Motor neuron (in vitro differentiated cells): ENCODE results near the gene KCNH2. TPM values are rescaled to one million over a fixed set of nuclear protein-coding genes. Genes with fewer than 3 reads are reported as not detected.

ENCODE experiments used
- ATAC-seq, 8 experiments: fragments of 200-7000 bp; cut with Tn5 transposase; replicated peaks in 6 of 8; 2 replicates each; pipeline ENCODE4 v1.8.0; 2021; ENCODE audit warnings: mild to moderate bottlenecking in 8 of 8, moderate library complexity in 8 of 8
- H3K27ac ChIP-seq, 2 donors: fragments of 250-450 bp; sonication (Bioruptor Pico); 2 replicates each; pipeline ENCODE4 v1.9.0; 2021; ENCODE audit warnings: antibody characterized with exemption in 2 of 2, mild to moderate bottlenecking in 2 of 2, moderate library complexity in 1 of 2
- H3K4me1 ChIP-seq, 2 donors: fragments of 250-450 bp; sonication (Bioruptor Pico); replicated peaks in 1 of 2; 2 replicates each; pipeline ENCODE4 v1.6.1; 2021; ENCODE audit warnings: antibody characterized with exemption in 2 of 2, mild to moderate bottlenecking in 2 of 2, moderate library complexity in 1 of 2
- H3K4me3 ChIP-seq, 5 donors: fragments of 250-450 bp; sonication (Bioruptor Pico); 2 replicates each; pipeline ENCODE4 v1.9.0; 2021; ENCODE audit warnings: antibody characterized with exemption in 5 of 5, mild to moderate bottlenecking in 5 of 5, moderate library complexity in 4 of 5
- WGBS, 10 experiments: fragments of 450-650 bp; shearing (Covaris generic); methylation state at CpG; one replicate each; pipeline ENCODE4 v1.0.0; 2022; 5-methylcytosine and 5-hydroxymethylcytosine counted together
- in situ Hi-C, 9 experiments: fragments of 400-800 bp; cut with MboI; loops; one replicate each; pipeline ENCODE4 v1.15.0; 2021; ENCODE audit warnings: low sequenced_read_pairs in 9 of 9, low pct_unique_long_range_greater_than_20kb in 2 of 9; ENCODE audit not compliant: unreplicated experiment in 9 of 9
- total RNA-seq, 8 experiments: library from RNA; unstranded; fragments of 300-600 nt; gene quantifications; 2 replicates each; pipeline versions ENCODE4 v1.2.3 to v1.2.4, GENCODE V29; 2022

KCNH2 gene
- total RNA-seq, 8 experiments from 2014 or later = 0.38 to 38.5 (median 20.9) TPM

GRCh38 chr7:150931199-150931869 lies 46.8 kb downstream of the KCNH2 start:
- in situ Hi-C loops = no loop called here
- 0 to 100% (median 48%) methylated on average over 1 to 5 of the region's 7 CpGs; no CpG with 5 or more reads in 2 of the 10 experiments for WGBS, 10 experiments

DNA sequence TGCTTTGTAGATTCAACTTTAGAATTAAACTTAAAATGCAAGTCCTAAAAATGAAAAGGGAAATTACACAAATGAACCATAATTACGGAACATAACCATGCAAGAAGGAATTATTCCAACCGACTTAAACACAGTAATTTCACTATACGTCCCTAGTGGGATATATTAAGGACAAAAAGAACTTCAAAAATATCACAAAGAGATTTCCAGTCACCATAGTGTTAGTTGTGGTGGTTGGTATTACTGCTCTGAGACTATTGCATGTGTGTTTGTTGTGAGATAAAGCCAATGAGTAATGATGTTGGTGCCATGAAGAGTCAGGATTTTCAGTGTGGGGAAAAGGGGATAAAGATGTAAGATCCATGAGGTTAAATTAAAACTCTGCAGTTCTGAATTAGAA lies 49.6 kb downstream of the KCNH2 start:
- Histone ChIP-seq H3K27ac (no peak overlapping the region), H3K4me3 (no peak overlapping the region), H3K4me1 (peaks cover 18 to 23% of the 10 kb centered on the region in 2 donors)
- no peak for ATAC-seq
- in situ Hi-C loops = no loop called here
- 54 to 94% (median 89%) methylated on average over 3 of the region's 3 CpGs; no CpG with 5 or more reads in 1 of the 10 experiments for WGBS, 10 experiments

More at GRCh38 chr7:150931199-150931869, 46.8 kb downstream of the KCNH2 start:
- H3K4me3 ChIP-seq = no peak overlapping the region
- ATAC-seq = peak in 3 of 8 experiments; percentile 46 to 51 (median 47)
- peaks cover 18 to 23% of the 10 kb centered on the region in 2 donors for H3K4me1 ChIP-seq
- H3K27ac ChIP-seq = no peak overlapping the region

DNA sequence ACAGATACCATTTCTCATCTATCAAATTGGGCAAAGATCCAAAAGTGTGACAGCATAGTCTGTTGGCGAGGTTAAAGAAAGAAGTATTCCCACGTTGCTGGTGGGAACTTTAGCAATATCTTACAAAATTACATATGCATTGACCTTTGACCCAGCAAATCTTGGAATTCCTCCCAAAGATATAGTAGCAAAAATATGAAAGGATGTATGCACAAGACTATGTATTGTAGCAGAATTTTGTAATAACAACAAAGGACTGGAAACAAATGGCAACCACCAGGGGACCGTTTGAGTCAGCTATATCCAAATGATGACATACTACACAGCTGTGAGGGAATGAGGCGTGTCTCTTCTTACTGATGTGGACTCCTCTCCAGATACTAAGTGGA lies 50.2 kb downstream of the KCNH2 start:
- H3K4me3 ChIP-seq = no peak overlapping the region
- peak; percentile 25 to 97 (median 78) for ATAC-seq
- in situ Hi-C loops = no loop called here
- H3K27ac ChIP-seq = no peak overlapping the region
- H3K4me1 ChIP-seq = peaks cover 18 to 23% of the 10 kb centered on the region in 2 donors
- WGBS, 10 experiments = 0 to 96% (median 74%) methylated on average over 1 to 4 of the region's 4 CpGs; no CpG with 5 or more reads in 1 of the 10 experiments

DNA sequence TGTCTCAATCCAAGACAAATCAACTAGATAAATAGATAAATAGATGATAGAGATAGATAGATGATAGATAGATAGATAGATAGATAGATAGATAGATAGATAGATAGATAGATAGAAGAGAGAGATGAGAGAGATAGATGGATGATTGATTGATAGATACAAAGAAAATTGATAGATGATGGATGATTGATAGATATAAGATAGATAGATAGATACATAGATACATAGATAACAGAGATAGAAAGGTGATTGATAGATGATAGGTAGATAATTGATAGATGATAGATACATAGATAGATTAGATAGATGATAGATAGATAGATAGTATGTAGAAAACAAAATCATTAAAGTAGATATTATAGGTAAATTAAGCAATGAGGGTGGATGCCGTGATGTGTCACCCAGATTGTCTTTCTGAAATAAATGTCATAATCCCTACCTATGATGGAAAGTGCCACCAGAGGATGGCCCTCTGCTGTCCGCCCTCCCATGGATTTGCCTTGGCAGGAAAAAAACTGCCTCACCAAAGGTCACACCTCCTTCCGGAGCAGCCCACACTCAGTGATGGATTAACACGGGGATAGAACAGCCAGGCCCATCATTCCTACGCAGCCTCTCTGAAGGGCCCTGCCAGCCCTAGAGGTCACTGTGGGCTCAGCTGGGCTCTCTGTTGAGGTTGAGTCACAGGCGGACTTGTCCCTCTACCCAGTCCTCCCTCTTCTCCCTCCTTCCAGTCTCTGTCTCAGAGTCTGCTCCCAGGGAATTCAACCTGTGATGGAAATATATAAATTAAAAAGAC lies 50.8 kb downstream of the KCNH2 start:
- Histone ChIP-seq H3K4me1 (peaks cover 18 to 23% of the 10 kb centered on the region in 2 donors), H3K27ac (no peak overlapping the region), H3K4me3 (no peak overlapping the region)
- ATAC-seq = peak in 6 of 8 experiments; percentile 33 to 98 (median 92)
- in situ Hi-C loops = no loop called here
- 0 to 90% (median 46%) methylated on average over 1 to 4 of the region's 6 CpGs for WGBS, 10 experiments

DNA sequence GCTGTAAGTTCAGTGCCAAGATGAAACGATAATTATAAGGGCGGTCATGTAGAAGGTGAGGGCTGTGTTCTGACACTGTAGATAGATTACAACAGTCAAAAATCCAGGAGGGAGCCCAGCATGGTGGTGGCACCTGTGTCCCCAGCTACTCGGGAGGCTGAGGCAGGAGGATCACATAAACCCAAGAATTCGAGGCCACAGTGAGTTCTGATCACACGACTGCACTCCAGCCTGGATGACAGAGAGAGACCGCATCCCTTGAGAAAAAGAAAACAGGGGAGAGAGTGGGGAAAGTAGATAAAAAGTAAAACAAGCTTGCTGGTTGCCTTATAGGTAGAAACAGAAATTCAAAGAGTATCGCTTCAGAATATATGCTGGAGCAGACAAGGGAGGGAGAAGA lies 52.1 kb downstream of the KCNH2 start:
- 32 to 94% (median 84%) methylated on average over 3 to 7 of the region's 7 CpGs for WGBS, 10 experiments
- in situ Hi-C loops = no loop called here
- no peak overlapping the region for H3K4me3 ChIP-seq
- peaks cover 8 to 15% of the 10 kb centered on the region in 2 donors for H3K4me1 ChIP-seq
- no peak for ATAC-seq
- H3K27ac ChIP-seq = no peak overlapping the region

DNA sequence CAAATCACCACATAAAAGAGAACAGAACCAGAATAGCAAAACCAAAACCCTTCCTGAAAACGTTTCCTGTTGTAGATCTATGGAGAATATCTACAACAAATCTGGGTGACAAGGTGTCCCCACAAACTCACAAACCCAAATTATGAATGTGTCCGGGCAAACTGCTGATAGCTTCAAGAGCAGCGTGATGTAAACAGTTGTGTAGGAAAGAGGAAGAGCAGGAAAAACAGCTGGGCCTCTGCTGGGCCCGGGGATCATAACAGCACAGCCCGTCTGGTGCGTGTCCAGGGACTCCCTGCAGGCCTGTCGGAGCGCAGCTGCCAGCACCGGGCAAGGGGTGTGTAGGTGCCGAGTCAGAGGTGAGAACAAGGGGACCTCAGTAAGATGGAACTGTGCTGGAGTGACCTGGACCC lies 53.7 kb downstream of the KCNH2 start:
- H3K4me1 ChIP-seq = peaks cover 7 to 15% of the 10 kb centered on the region in 2 donors
- H3K27ac ChIP-seq = no peak overlapping the region
- H3K4me3 ChIP-seq = no peak overlapping the region
- WGBS, 10 experiments = 0 to 79% (median 48%) methylated on average over 1 to 6 of the region's 10 CpGs; no CpG with 5 or more reads in 4 of the 10 experiments
- in situ Hi-C loops = no loop called here
- ATAC-seq = no peak

DNA sequence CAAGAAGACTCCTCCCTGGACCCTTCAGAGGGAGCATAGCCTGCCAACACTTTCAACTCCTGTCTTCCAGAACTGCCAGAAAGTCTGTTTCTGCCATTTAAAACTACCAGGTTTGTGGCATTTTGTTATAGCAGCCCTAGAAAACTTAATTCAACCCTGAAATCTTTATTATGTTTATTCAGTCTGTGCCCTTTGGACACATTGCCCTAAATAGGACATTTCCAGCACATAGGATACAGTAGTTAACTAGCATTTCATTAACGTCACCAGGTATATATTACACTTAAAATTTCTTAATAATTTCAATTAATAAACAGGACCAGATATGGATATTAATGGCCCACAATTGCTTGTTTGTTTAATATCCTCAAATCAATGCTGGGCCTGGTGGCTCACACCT lies 54.3 kb downstream of the KCNH2 start:
- no peak overlapping the region for H3K4me3 ChIP-seq
- no peak overlapping the region for H3K27ac ChIP-seq
- WGBS, 10 experiments = 0 to 100% (median 67%) methylated on average over 1 of the region's 1 CpG; no CpG with 5 or more reads in 2 of the 10 experiments
- H3K4me1 ChIP-seq = peaks cover 8 to 15% of the 10 kb centered on the region in 2 donors
- in situ Hi-C loops = no loop called here
- no peak for ATAC-seq

DNA sequence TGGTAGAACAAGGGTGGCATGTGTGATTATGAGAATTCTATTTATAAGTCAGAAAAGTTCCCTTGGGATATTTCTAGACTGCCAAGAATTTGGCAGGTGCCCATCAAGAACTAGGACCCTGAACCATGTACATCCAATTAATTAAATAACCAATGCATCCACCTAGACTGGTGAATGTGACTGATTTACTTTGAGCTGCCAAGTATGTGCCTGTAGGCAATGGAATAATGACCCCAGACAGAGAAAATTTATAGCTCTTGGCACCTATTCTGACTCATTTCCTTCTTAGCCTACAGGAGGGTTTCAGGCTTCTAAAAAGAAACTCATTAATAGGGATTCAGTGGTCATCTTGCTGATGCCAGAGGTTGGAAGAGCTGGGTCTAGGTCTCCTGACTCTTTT lies 54.9 kb downstream of the KCNH2 start:
- no peak overlapping the region for H3K4me3 ChIP-seq
- in situ Hi-C loops = no loop called here
- no peak overlapping the region for H3K27ac ChIP-seq
- H3K4me1 ChIP-seq = peaks cover 14 to 17% of the 10 kb centered on the region in 2 donors
- ATAC-seq = peak in 1 of 8 experiments; percentile 8

GRCh38 chr7:150919160-150919559 lies 59.0 kb downstream of the KCNH2 start:
- no peak for ATAC-seq
- Histone ChIP-seq H3K4me1 (peaks cover 2 to 13% of the 10 kb centered on the region in 2 donors), H3K4me3 (no peak overlapping the region), H3K27ac (no peak overlapping the region)
- WGBS, 10 experiments = 47 to 100% (median 85%) methylated on average over 1 to 10 of the region's 10 CpGs
- in situ Hi-C loops = no loop called here

- in situ Hi-C loops = no loop called here
- Histone ChIP-seq H3K4me3 (no peak overlapping the region), H3K4me1 (peaks cover 2 to 13% of the 10 kb centered on the region in 2 donors), H3K27ac (peak overlapping the region in 1 of 2 donors; percentile 69)
- ATAC-seq = peak in 5 of 8 experiments; percentile 47 to 69 (median 67)
- 20 to 69% (median 49%) methylated on average over 1 to 6 of the region's 6 CpGs; no CpG with 5 or more reads in 2 of the 10 experiments for WGBS, 10 experiments
These were observed 59.7 kb downstream of the KCNH2 start for GRCh38 chr7:150918378-150918777.

DNA sequence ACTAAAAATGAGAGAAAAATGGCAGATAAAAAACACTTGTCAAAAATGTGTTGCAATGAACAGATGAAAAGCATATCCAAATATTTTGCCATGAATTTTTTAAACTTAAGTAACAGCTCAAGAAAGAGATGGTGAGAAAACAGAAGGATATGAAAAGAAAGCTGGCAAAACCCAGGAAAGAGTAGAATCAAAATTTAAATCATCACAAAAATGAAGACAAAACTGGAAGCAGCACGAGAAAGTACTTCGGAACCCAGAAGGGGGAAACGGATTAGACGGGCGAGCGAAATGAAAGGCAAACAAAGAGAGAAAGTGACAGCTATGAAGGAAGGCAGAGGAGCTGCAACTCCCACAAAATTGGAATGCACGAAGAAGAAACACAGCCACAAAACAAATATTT lies 60.2 kb downstream of the KCNH2 start:
- peaks cover 2 to 13% of the 10 kb centered on the region in 2 donors for H3K4me1 ChIP-seq
- ATAC-seq = peak in 5 of 8 experiments; percentile 2 to 40 (median 31)
- peak overlapping the region in 1 of 2 donors; percentile 19 for H3K27ac ChIP-seq
- no peak overlapping the region for H3K4me3 ChIP-seq
- in situ Hi-C loops = no loop called here
- WGBS, 10 experiments = 4 to 43% (median 23%) methylated on average over 5 to 7 of the region's 7 CpGs

DNA sequence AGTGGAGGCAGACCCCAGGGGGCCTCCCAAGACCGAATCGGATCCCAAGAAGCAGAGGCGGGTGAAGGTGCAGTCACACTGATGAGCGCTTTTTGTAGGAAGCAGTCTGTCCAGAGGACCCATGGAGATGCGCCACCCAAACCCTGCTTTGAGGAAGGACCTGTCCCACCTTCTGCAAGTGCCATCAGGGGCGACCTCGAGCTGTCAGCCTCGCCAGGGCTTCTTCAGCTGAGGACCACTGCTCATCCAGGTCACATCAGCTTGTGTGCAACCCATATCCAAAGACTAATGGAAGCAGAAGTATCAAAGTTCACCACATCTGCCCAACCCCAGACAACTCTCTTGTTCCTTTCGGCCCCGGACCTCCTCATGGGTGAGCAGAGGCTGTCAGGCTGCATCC lies 61.5 kb downstream of the KCNH2 start:
- peaks cover 2 to 13% of the 10 kb centered on the region in 2 donors for H3K4me1 ChIP-seq
- ATAC-seq = no peak
- in situ Hi-C loops = no loop called here
- H3K27ac ChIP-seq = no peak overlapping the region
- no peak overlapping the region for H3K4me3 ChIP-seq
- 47 to 96% (median 90%) methylated on average over 4 to 7 of the region's 10 CpGs; no CpG with 5 or more reads in 4 of the 10 experiments for WGBS, 10 experiments

DNA sequence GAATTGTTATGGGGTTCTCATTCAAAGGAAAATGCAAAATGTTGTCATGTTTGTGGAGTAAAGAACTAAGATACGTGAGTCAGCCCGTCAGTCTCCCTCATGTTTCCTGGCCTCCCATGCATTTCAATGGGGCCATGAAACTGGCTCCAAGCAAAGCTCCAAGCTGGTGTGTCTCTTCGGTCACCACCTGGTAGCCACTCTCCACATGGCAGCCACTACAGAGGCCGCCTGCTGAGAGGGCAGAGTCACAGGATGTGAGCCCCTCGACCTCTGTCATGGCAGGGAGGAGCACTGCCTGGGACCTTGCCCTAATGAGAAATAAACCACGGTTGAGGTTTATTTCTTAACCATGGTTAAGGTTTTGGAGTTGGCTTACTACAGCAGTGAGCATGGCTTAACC lies 63.2 kb downstream of the KCNH2 start:
- no peak for ATAC-seq
- no peak overlapping the region for H3K4me3 ChIP-seq
- 24 to 84% (median 60%) methylated on average over 1 to 4 of the region's 6 CpGs; no CpG with 5 or more reads in 3 of the 10 experiments for WGBS, 10 experiments
- no peak overlapping the region for H3K27ac ChIP-seq
- peaks cover 2 to 13% of the 10 kb centered on the region in 2 donors for H3K4me1 ChIP-seq
- in situ Hi-C loops = no loop called here
